Neural cell (in vitro differentiated cells): ENCODE data around the gene AGMAT. TPM values are rescaled to one million over a fixed set of nuclear protein-coding genes. Genes with fewer than 3 reads are reported as not detected.
A peak's percentile ranks its signal among the peaks of the same experiment; 100 is the strongest.

Experiments
- H2AFZ ChIP-seq: fragments of 200-600, 300-800 bp; sonication (generic), shearing (Covaris generic); 2 replicates; pipeline ENCODE4 v1.6.0; 2014; ENCODE audit warnings: low read depth, mild to moderate bottlenecking, antibody characterized with exemption, low read length, moderate library complexity
- H3F3A ChIP-seq: fragments of 200-600 bp; shearing (Covaris generic); 2 replicates; pipeline ENCODE4 v1.6.1; 2016; ENCODE audit warnings: mild to moderate bottlenecking, moderate library complexity, mixed read lengths, antibody characterized with exemption, low read length; ENCODE audit not compliant: insufficient read depth, poor library complexity, severe bottlenecking
- H3K27ac ChIP-seq: fragments of 200-600, 300-800 bp; sonication (generic), shearing (Covaris generic); 2 replicates; pipeline ENCODE4 v1.5.1; 2014; ENCODE audit warnings: mild to moderate bottlenecking, low read length, moderate library complexity
- H3K27me3 ChIP-seq: fragments of 300-800, 200-600 bp; sonication (generic), shearing (Covaris generic); 2 replicates; pipeline ENCODE4 v1.6.0; 2014; ENCODE audit warnings: mild to moderate bottlenecking, low read depth, low read length, moderate library complexity; ENCODE audit not compliant: insufficient read depth
- H3K36me3 ChIP-seq: fragments of 300-800, 200-600 bp; sonication (generic), shearing (Covaris generic); 2 replicates; pipeline ENCODE4 v1.5.1; 2014; ENCODE audit warnings: mild to moderate bottlenecking, antibody characterized with exemption, low read length, moderate library complexity; ENCODE audit not compliant: insufficient read depth
- H3K4me2 ChIP-seq: fragments of 300-800, 200-600 bp; sonication (generic), shearing (Covaris generic); 2 replicates; pipeline ENCODE4 v1.6.0; 2014; ENCODE audit warnings: mild to moderate bottlenecking, low read length
- H3K4me3 ChIP-seq: fragments of 300-800, 200-600 bp; sonication (generic), shearing (Covaris generic); 2 replicates; pipeline ENCODE4 v1.5.1; 2014; ENCODE audit warnings: mild to moderate bottlenecking, low read length, moderate library complexity
- H3K79me2 ChIP-seq: fragments of 200-600 bp; shearing (Covaris generic); replicated peaks from 2 replicates; pipeline ENCODE4 v1.6.0; 2014; ENCODE audit warnings: mild to moderate bottlenecking, low read length, moderate library complexity; ENCODE audit not compliant: insufficient read depth
- H3K9ac ChIP-seq: fragments of 300-800, 200-600 bp; sonication (generic), shearing (Covaris generic); 2 replicates; pipeline ENCODE4 v1.6.1; 2016; ENCODE audit warnings: mild to moderate bottlenecking, low read length, mixed read lengths
- H3K9me2 ChIP-seq: fragments of 200-600 bp; shearing (Covaris generic); 2 replicates; pipeline ENCODE4 v1.6.1; 2016; ENCODE audit warnings: mild to moderate bottlenecking, low read length, mixed read lengths; ENCODE audit not compliant: insufficient read depth
- H3K9me3 ChIP-seq: fragments of 200-600, 300-800 bp; sonication (generic), shearing (Covaris generic); 2 replicates; pipeline ENCODE4 v1.6.1; 2016; ENCODE audit warnings: mild to moderate bottlenecking, mixed run types, low read length, moderate library complexity, mixed read lengths
- H4K20me1 ChIP-seq: fragments of 200-600 bp; shearing (Covaris generic); 2 replicates; pipeline ENCODE4 v1.6.1; 2016; ENCODE audit warnings: mild to moderate bottlenecking, mixed run types; ENCODE audit not compliant: insufficient read depth
- EP300 ChIP-seq: fragments of 450-650 bp; conservative IDR thresholded peaks from 2 replicates; pipeline ENCODE4 v1.6.1; 2014; ENCODE audit warnings: antibody characterized with exemption, mild to moderate bottlenecking, moderate library complexity; ENCODE audit not compliant: poor library complexity, severe bottlenecking
- EZH2 ChIP-seq: fragments of 200-600, 300-800 bp; shearing (Covaris generic), sonication (generic); IDR thresholded peaks from 2 replicates; pipeline ENCODE4 v1.6.1; 2014; ENCODE audit warnings: antibody characterized with exemption, low read length, borderline replicate concordance, mild to moderate bottlenecking; ENCODE audit not compliant: insufficient read depth, poor library complexity, severe bottlenecking
- POLR2AphosphoS5 ChIP-seq: IDR thresholded peaks from 2 replicates; pipeline ENCODE4 v1.6.1; 2012
- RAD21 ChIP-seq: fragments of 450-650 bp; conservative IDR thresholded peaks from 2 replicates; pipeline ENCODE4 v1.6.1; 2014; ENCODE audit warnings: antibody characterized with exemption, mild to moderate bottlenecking, moderate library complexity
- polyA plus RNA-seq: library from polyadenylated mRNA; depleted of rRNA; stranded (reverse); fragments of >200 nt; gene quantifications from 2 replicates; pipeline ENCODE4 v1.2.3, GENCODE V29; 2014
- TF ChIP-seq, protein P1 (sequence below): fragments of 450-650 bp; IDR thresholded peaks from 2 replicates; pipeline ENCODE4 v1.5.1; 2014; ENCODE audit warnings: antibody characterized with exemption, mild to moderate bottlenecking, moderate library complexity; ENCODE audit not compliant: poor library complexity, severe bottlenecking

AGMAT gene
- polyA plus RNA-seq, 1 donor from 2014 or later: not detected

DNA sequence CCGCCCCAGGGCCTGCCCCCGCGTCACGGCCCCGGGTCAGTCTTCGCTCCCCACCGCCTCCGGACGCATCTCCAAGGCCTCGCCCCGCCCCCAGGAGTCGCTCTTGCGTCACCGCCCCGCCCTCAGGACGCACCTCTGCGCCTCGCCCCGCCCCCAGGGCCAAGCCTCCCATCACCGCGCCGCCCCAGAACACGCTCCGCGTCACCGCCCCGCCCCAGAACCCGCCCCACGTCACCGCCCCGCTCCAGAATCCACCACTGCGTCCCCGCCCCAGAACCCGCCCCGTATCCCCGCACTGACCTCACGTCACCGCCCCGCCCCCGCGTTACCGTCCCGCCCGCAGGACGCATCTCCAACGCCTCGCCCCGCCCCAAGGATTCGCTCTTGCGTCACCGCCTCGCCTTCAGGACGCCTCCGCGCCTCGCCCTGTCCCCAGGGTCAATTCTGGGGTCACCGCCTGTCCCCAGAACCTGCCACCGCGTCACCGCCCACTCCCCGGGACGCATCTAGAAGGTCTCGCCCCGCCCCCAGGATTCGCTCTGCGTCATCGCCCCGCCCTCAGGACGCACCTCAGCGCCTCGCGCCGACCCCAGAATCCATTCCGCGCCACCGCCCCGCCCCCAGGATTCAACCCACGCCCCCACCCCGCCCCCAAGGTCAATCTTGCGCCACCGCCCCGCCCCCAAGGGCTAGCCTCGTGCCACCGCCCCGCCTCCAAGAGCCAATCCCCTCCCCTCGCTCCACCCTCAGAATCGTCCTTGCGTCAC is 60.4 kb downstream of the AGMAT start:
- Histone ChIP-seq H4K20me1 (no peaks in the 10 kb centered on the region), H3K9me2 (no peaks in the 10 kb centered on the region), H3K9ac (peak overlapping the region; percentile 85), H3K4me3 (peak overlapping the region; percentile 95), H3K27ac (peak overlapping the region; percentile 95), H3F3A (peaks cover 11% of the 10 kb centered on the region), H3K79me2 (peaks cover 32% of the 10 kb centered on the region), H3K36me3 (no peaks in the 10 kb centered on the region), H3K9me3 (no peaks in the 10 kb centered on the region), H2AFZ (peak overlapping the region; percentile 62), H3K27me3 (no peaks in the 10 kb centered on the region), H3K4me2 (no peak overlapping the region)
- peak; percentile 76 for TF ChIP-seq POLR2AphosphoS5
- TF ChIP-seq EP300: peak; percentile 39
- TF ChIP-seq EZH2: no peak

DNA sequence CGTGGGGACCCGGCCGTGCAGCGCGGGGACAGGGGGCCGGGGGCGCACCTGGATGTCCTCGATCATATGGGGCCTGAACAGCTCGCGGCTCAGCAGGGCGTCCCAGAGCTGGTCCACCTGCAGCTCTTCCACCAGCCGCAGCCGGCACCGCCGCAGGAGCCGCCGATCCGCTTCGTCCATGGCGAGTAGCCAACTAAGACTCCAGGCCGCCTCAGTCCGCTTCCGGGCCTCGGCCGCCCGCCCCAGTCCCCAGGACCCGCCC is 60.9 kb downstream of the AGMAT start, which contains the start of gene CASP9:
CASP9 (minus strand) TSS at position 195 of the 262 bp plus-strand sequence; CDS start at position 180, 15 bp downstream.
- Histone ChIP-seq H4K20me1 (no peaks in the 10 kb centered on the region), H3K4me2 (peak within 1 kb of the TSS; percentile 92), H3K79me2 (peaks cover 27% of the 10 kb centered on the region), H3K9ac (peak within 1 kb of the TSS; percentile 85), H3F3A (peaks cover 11% of the 10 kb centered on the region), H3K9me3 (no peaks in the 10 kb centered on the region), H3K27me3 (no peaks in the 10 kb centered on the region), H3K27ac (peak within 1 kb of the TSS; percentile 95), H3K36me3 (no peaks in the 10 kb centered on the region), H3K4me3 (peak within 1 kb of the TSS; percentile 95), H2AFZ (peak within 1 kb of the TSS; percentile 73), H3K9me2 (no peaks in the 10 kb centered on the region)
- TF ChIP-seq EZH2: no peak
- TF ChIP-seq, protein P1, sequence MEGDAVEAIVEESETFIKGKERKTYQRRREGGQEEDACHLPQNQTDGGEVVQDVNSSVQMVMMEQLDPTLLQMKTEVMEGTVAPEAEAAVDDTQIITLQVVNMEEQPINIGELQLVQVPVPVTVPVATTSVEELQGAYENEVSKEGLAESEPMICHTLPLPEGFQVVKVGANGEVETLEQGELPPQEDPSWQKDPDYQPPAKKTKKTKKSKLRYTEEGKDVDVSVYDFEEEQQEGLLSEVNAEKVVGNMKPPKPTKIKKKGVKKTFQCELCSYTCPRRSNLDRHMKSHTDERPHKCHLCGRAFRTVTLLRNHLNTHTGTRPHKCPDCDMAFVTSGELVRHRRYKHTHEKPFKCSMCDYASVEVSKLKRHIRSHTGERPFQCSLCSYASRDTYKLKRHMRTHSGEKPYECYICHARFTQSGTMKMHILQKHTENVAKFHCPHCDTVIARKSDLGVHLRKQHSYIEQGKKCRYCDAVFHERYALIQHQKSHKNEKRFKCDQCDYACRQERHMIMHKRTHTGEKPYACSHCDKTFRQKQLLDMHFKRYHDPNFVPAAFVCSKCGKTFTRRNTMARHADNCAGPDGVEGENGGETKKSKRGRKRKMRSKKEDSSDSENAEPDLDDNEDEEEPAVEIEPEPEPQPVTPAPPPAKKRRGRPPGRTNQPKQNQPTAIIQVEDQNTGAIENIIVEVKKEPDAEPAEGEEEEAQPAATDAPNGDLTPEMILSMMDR: peak; percentile 13
- TF ChIP-seq POLR2AphosphoS5: no peak
- no peak for TF ChIP-seq RAD21

DNA sequence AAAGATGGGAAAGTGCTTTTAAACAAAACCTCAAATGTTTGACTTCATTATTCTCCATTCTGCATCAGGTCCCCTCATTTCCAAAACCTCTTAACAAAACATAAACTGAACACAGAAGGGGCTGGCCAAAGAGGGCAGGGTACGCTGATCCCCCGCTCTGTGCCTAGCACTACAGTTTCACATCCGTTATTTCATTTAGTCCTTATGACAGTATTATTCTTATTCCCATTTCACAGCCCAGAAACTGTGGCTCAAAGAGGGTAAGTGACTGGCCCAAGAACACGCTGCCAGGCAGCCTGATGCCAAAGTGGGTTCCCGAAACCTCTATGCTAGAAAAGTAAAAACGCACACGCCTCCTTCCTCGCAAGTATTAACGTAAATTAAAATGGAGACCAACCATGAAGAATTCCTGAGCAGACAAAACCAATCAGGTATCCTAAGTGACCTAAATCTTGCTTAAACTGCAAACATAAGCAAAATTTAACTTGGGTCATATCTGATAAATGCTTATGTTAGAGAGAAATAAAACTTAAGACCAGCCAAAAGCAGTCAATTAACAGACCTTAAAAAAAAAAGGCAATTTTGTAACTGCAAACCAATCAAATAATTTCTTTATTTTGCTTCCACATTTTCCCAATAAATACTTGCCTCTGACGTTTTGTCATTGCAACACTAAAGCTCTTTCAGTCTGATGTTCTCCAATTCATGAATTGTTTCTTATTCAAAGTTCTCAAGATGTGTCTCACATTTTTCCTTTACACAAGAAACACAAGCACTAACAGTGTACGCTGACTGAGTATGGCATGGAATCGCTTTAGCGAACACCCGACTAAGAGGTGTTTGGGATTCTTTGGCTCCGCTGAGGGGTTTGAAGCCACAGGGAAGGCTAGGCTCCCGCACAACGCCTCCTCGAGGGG is 61.5 kb downstream of the AGMAT start:
- Histone ChIP-seq H3K36me3 (no peaks in the 10 kb centered on the region), H3K27me3 (no peaks in the 10 kb centered on the region), H3K79me2 (peaks cover 21% of the 10 kb centered on the region), H3K4me3 (peak overlapping the region; percentile 95), H3K9me2 (no peaks in the 10 kb centered on the region), H3K9ac (peak overlapping the region; percentile 85), H3K4me2 (peak overlapping the region; percentile 92), H3K27ac (peak overlapping the region; percentile 81), H3F3A (peaks cover 11% of the 10 kb centered on the region), H3K9me3 (no peaks in the 10 kb centered on the region), H2AFZ (peak overlapping the region; percentile 62), H4K20me1 (no peaks in the 10 kb centered on the region)
- TF ChIP-seq RAD21 (peak; percentile 36), EZH2 (no peak)
